SK-N-SH (cell line): ENCODE measurements around the gene PIGP.

Source experiments
- CHD2 ChIP-seq: fragments of 150-350 bp; IDR thresholded peaks from 2 replicates; pipeline ENCODE4 v1.6.1; 2018; ENCODE audit warnings: low read length; ENCODE audit not compliant: partially characterized antibody
- FOSL2 ChIP-seq: IDR thresholded peaks from 2 replicates; pipeline ENCODE4 v1.4.0; 2012; ENCODE audit warnings: low read depth, mild to moderate bottlenecking, moderate library complexity, borderline replicate concordance
- NFIC ChIP-seq: IDR thresholded peaks from 2 replicates; pipeline ENCODE4 v1.4.0; 2012; ENCODE audit warnings: borderline replicate concordance
- POLR2AphosphoS5 ChIP-seq: IDR thresholded peaks from 2 replicates; pipeline ENCODE4 v1.6.1; 2012; ENCODE audit warnings: low read depth, low read length
- RAD21 ChIP-seq: IDR thresholded peaks from 2 replicates; pipeline ENCODE4 v1.6.1; 2012; ENCODE audit warnings: mild to moderate bottlenecking, low read length
- RCOR1 ChIP-seq: fragments of 150-350 bp; IDR thresholded peaks from 2 replicates; pipeline ENCODE4 v1.6.1; 2017; ENCODE audit warnings: antibody characterized with exemption, low read length
- REST ChIP-seq: IDR thresholded peaks from 2 replicates; pipeline ENCODE4 v1.6.1; 2012; ENCODE audit warnings: mild to moderate bottlenecking, low read depth, low read length, moderate library complexity
- TF ChIP-seq, protein P1 (sequence below): IDR thresholded peaks from 2 replicates; pipeline ENCODE4 v1.4.0; 2012; ENCODE audit warnings: low read depth
- TF ChIP-seq, protein P2 (sequence below): fragments of 200-600 bp; sonication (generic); IDR thresholded peaks from 2 replicates; pipeline ENCODE4 v1.6.1; 2017; ENCODE audit warnings: antibody characterized with exemption, mild to moderate bottlenecking, moderate library complexity

GRCh38 chr21:37065561-37066177 lies 7.2 kb downstream of the PIGP start:
- TF ChIP-seq, protein P1, sequence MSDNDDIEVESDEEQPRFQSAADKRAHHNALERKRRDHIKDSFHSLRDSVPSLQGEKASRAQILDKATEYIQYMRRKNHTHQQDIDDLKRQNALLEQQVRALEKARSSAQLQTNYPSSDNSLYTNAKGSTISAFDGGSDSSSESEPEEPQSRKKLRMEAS, result no peak
- TF ChIP-seq, protein P2, sequence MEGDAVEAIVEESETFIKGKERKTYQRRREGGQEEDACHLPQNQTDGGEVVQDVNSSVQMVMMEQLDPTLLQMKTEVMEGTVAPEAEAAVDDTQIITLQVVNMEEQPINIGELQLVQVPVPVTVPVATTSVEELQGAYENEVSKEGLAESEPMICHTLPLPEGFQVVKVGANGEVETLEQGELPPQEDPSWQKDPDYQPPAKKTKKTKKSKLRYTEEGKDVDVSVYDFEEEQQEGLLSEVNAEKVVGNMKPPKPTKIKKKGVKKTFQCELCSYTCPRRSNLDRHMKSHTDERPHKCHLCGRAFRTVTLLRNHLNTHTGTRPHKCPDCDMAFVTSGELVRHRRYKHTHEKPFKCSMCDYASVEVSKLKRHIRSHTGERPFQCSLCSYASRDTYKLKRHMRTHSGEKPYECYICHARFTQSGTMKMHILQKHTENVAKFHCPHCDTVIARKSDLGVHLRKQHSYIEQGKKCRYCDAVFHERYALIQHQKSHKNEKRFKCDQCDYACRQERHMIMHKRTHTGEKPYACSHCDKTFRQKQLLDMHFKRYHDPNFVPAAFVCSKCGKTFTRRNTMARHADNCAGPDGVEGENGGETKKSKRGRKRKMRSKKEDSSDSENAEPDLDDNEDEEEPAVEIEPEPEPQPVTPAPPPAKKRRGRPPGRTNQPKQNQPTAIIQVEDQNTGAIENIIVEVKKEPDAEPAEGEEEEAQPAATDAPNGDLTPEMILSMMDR, result no peak
- TF ChIP-seq POLR2AphosphoS5, result no peak
- TF ChIP-seq CHD2, result no peak
- TF ChIP-seq RAD21, result no peak
- no peak for TF ChIP-seq RCOR1
- TF ChIP-seq REST, result no peak
- TF ChIP-seq FOSL2, result no peak
- no peak for TF ChIP-seq NFIC
